ENCODE results near the gene ASF1B.

Gene ASF1B

GRCh38 chr19:14166999-14167575 is 30.7 kb upstream of the ASF1B start:
- peaks cover 21% of the 10 kb centered on the region for H3K36me3 Mint-ChIP-seq
- H3K4me3 Mint-ChIP-seq, result peak overlapping the region; percentile 70
- peak overlapping the region; percentile 89 for H3K27ac Mint-ChIP-seq
- CTCF ChIA-PET, result interaction anchor here (0.6 to 2.0 kb wide), 4 partner anchors 17 to 197 kb away, joined by 3 to 6 read pairs (median 4); no protein-coding TSS in a partner anchor
- H3K27me3 Mint-ChIP-seq, result peaks cover 3% of the 10 kb centered on the region
- peaks cover 31% of the 10 kb centered on the region for H3K4me1 Mint-ChIP-seq
- no peaks in the 10 kb centered on the region for H3K9me3 Mint-ChIP-seq
- peak; percentile 58 for DNase-seq

GRCh38 chr19:14165990-14166830 is 29.8 kb upstream of the ASF1B start:
- Mint-ChIP-seq H3K4me1 (peaks cover 31% of the 10 kb centered on the region), H3K36me3 (peaks cover 17% of the 10 kb centered on the region), H3K27me3 (peaks cover 3% of the 10 kb centered on the region), H3K4me3 (peak overlapping the region; percentile 70), H3K9me3 (no peaks in the 10 kb centered on the region), H3K27ac (peak overlapping the region; percentile 89)
- peak; percentile 28 for DNase-seq
- CTCF ChIA-PET, result interaction anchor here (0.5 to 1.4 kb wide), 2 partner anchors 16 to 286 kb away, joined by 3 to 6 read pairs; no protein-coding TSS in a partner anchor

- Mint-ChIP-seq H3K4me1 (peaks cover 31% of the 10 kb centered on the region), H3K27ac (no peak overlapping the region), H3K27me3 (peaks cover 3% of the 10 kb centered on the region), H3K36me3 (peaks cover 6% of the 10 kb centered on the region), H3K4me3 (no peak overlapping the region), H3K9me3 (no peaks in the 10 kb centered on the region)
- CTCF ChIA-PET, result no interaction called here
- no peak for DNase-seq
Measured at GRCh38 chr19:14164724-14165493, 28.5 kb upstream of the ASF1B start.

- peaks cover under 1% of the 10 kb centered on the region for H3K36me3 Mint-ChIP-seq
- CTCF ChIA-PET, result no interaction called here
- no peaks in the 10 kb centered on the region for H3K9me3 Mint-ChIP-seq
- no peak overlapping the region for H3K27ac Mint-ChIP-seq
- DNase-seq, result no peak
- H3K4me1 Mint-ChIP-seq, result peaks cover 31% of the 10 kb centered on the region
- H3K4me3 Mint-ChIP-seq, result no peak overlapping the region
- H3K27me3 Mint-ChIP-seq, result peaks cover 3% of the 10 kb centered on the region
Measured at GRCh38 chr19:14164082-14164481, 27.7 kb upstream of the ASF1B start.

- no peak for DNase-seq
- no peaks in the 10 kb centered on the region for H3K36me3 Mint-ChIP-seq
- H3K27ac Mint-ChIP-seq, result no peak overlapping the region
- peaks cover 23% of the 10 kb centered on the region for H3K4me1 Mint-ChIP-seq
- no peak overlapping the region for H3K4me3 Mint-ChIP-seq
- no peaks in the 10 kb centered on the region for H3K9me3 Mint-ChIP-seq
- CTCF ChIA-PET, result interaction anchor here (1.4 kb wide), 1 partner anchor 35 kb away, joined by 4 read pairs; no protein-coding TSS in a partner anchor
- H3K27me3 Mint-ChIP-seq, result peaks cover 3% of the 10 kb centered on the region
Measured at GRCh38 chr19:14162871-14163297, 26.5 kb upstream of the ASF1B start.

- H3K9me3 Mint-ChIP-seq, result no peaks in the 10 kb centered on the region
- no peaks in the 10 kb centered on the region for H3K27me3 Mint-ChIP-seq
- H3K4me3 Mint-ChIP-seq, result no peak overlapping the region
- H3K27ac Mint-ChIP-seq, result no peak overlapping the region
- CTCF ChIA-PET, result interaction anchor here (0.5 to 1.4 kb wide), 3 partner anchors 25 to 371 kb away, joined by 3 to 4 read pairs (median 4); partner anchors contain the start of gene ASF1B
- peaks cover 8% of the 10 kb centered on the region for H3K4me1 Mint-ChIP-seq
- DNase-seq, result no peak
- H3K36me3 Mint-ChIP-seq, result no peaks in the 10 kb centered on the region
Measured at GRCh38 chr19:14161305-14161704, 24.9 kb upstream of the ASF1B start.

GRCh38 chr19:14160017-14160703 is 23.8 kb upstream of the ASF1B start:
- Mint-ChIP-seq H3K27ac (no peak overlapping the region), H3K36me3 (no peaks in the 10 kb centered on the region), H3K4me1 (no peaks in the 10 kb centered on the region), H3K9me3 (no peaks in the 10 kb centered on the region), H3K4me3 (no peak overlapping the region), H3K27me3 (no peaks in the 10 kb centered on the region)
- CTCF ChIA-PET, result no interaction called here
- DNase-seq, result no peak

- Mint-ChIP-seq H3K4me3 (no peak overlapping the region), H3K27ac (no peak overlapping the region), H3K27me3 (no peaks in the 10 kb centered on the region), H3K4me1 (no peaks in the 10 kb centered on the region), H3K36me3 (no peaks in the 10 kb centered on the region), H3K9me3 (no peaks in the 10 kb centered on the region)
- CTCF ChIA-PET, result interaction anchor here (1.2 kb wide), 1 partner anchor 26 kb away, joined by 3 read pairs; no protein-coding TSS in a partner anchor
- no peak for DNase-seq
Measured at GRCh38 chr19:14159059-14159458, 22.7 kb upstream of the ASF1B start.

- Mint-ChIP-seq H3K9me3 (no peaks in the 10 kb centered on the region), H3K36me3 (no peaks in the 10 kb centered on the region), H3K4me1 (no peaks in the 10 kb centered on the region), H3K27ac (no peak overlapping the region), H3K27me3 (no peaks in the 10 kb centered on the region), H3K4me3 (no peak overlapping the region)
- CTCF ChIA-PET, result interaction anchor here (1.2 to 1.4 kb wide), 2 partner anchors 27 to 190 kb away, joined by 3 read pairs; no protein-coding TSS in a partner anchor
- no peak for DNase-seq
Measured at GRCh38 chr19:14158276-14159023, 22.1 kb upstream of the ASF1B start.

- Mint-ChIP-seq H3K9me3 (no peaks in the 10 kb centered on the region), H3K27me3 (no peaks in the 10 kb centered on the region), H3K36me3 (peaks cover 5% of the 10 kb centered on the region), H3K4me1 (peaks cover 4% of the 10 kb centered on the region), H3K4me3 (no peak overlapping the region), H3K27ac (no peak overlapping the region)
- CTCF ChIA-PET, result interaction anchor here (1.0 to 1.4 kb wide), 2 partner anchors 23 to 191 kb away, joined by 3 read pairs; no protein-coding TSS in a partner anchor
- no peak for DNase-seq
Measured at GRCh38 chr19:14156971-14157717, 20.8 kb upstream of the ASF1B start.

GRCh38 chr19:14156122-14156521 is 19.7 kb upstream of the ASF1B start:
- no peaks in the 10 kb centered on the region for H3K27me3 Mint-ChIP-seq

GRCh38 chr19:14155371-14155770 is 19.0 kb upstream of the ASF1B start:
- peaks cover 9% of the 10 kb centered on the region for H3K4me1 Mint-ChIP-seq
- H3K9me3 Mint-ChIP-seq, result no peaks in the 10 kb centered on the region
- peaks cover 8% of the 10 kb centered on the region for H3K36me3 Mint-ChIP-seq
- H3K27me3 Mint-ChIP-seq, result no peaks in the 10 kb centered on the region
- no peak for DNase-seq
- no peak overlapping the region for H3K27ac Mint-ChIP-seq
- H3K4me3 Mint-ChIP-seq, result no peak overlapping the region
- CTCF ChIA-PET, result no interaction called here

More at GRCh38 chr19:14156122-14156521, 19.7 kb upstream of the ASF1B start:
- Mint-ChIP-seq H3K36me3 (peaks cover 8% of the 10 kb centered on the region), H3K4me1 (peaks cover 6% of the 10 kb centered on the region), H3K9me3 (no peaks in the 10 kb centered on the region), H3K4me3 (no peak overlapping the region), H3K27ac (no peak overlapping the region)
- CTCF ChIA-PET, result interaction anchor here (1.0 kb wide), 1 partner anchor 24 kb away, joined by 3 read pairs; no protein-coding TSS in a partner anchor
- DNase-seq, result no peak
